C4-2B (cell line): ENCODE results near the gene OR4F15.

Experiments
- ZFX ChIP-seq: fragments of 450-650 bp; IDR thresholded peaks from 2 replicates; pipeline ENCODE4 v1.6.1; 2017
- TF ChIP-seq, protein P1 (sequence below): fragments of 450-650 bp; conservative IDR thresholded peaks from 2 replicates; pipeline ENCODE4 v1.5.1; 2017; ENCODE audit warnings: mild to moderate bottlenecking

DNA sequence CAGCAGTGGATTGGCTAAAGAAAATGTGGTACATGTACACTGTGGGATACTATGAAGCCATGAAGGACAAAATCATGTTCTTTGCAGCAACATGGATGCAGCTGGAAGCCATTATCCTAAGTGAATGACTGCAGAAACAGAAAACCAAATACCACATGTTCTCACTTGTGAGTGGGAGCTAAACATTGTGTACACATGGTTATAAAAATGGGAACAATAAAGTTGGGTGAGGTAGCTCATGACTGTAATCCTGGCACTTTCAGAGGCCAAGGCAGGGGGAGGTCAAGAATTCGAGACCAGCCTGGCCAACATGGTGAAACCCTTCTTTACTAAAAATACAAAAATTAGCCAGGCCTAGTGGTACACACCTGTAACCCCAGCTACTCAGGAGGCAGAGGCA is 12.3 kb upstream of the OR4F15 start:
- TF ChIP-seq, protein P1, sequence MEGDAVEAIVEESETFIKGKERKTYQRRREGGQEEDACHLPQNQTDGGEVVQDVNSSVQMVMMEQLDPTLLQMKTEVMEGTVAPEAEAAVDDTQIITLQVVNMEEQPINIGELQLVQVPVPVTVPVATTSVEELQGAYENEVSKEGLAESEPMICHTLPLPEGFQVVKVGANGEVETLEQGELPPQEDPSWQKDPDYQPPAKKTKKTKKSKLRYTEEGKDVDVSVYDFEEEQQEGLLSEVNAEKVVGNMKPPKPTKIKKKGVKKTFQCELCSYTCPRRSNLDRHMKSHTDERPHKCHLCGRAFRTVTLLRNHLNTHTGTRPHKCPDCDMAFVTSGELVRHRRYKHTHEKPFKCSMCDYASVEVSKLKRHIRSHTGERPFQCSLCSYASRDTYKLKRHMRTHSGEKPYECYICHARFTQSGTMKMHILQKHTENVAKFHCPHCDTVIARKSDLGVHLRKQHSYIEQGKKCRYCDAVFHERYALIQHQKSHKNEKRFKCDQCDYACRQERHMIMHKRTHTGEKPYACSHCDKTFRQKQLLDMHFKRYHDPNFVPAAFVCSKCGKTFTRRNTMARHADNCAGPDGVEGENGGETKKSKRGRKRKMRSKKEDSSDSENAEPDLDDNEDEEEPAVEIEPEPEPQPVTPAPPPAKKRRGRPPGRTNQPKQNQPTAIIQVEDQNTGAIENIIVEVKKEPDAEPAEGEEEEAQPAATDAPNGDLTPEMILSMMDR, result no peak
- TF ChIP-seq ZFX, result no peak
